ENCODE data around the gene NADSYN1. TPM values are rescaled to one million over a fixed set of nuclear protein-coding genes. Genes with fewer than 3 reads are reported as not detected.
"Not testable (repeated sequence)": the region's sequence is repeated elsewhere in the genome, so short reads cannot be mapped to it uniquely, and the experiment has no call there.

The NADSYN1 gene
- total RNA-seq, 2 experiments from 2014 or later, result 70.9 to 122 TPM

- Histone ChIP-seq H3K4me2 (ENCODE audit: low read length) (no peak overlapping the region), H3K4me3 (ENCODE audit: low read depth, low read length, poor library complexity, severe bottlenecking) (no peak overlapping the region), H3K27ac (ENCODE audit: low read depth, low read length, poor library complexity, severe bottlenecking) (no peak overlapping the region), H3K79me2 (ENCODE audit: insufficient read depth, low read depth, low read length) (no peaks in the 10 kb centered on the region), H4K20me1 (ENCODE audit: insufficient read depth, low read length) (no peaks in the 10 kb centered on the region), H2AFZ (ENCODE audit: low read length) (no peak overlapping the region), H3K4me1 (ENCODE audit: insufficient read depth, low read length, poor library complexity, severe bottlenecking) (no peaks in the 10 kb centered on the region), H3K9me3 (ENCODE audit: low read length) (no peaks in the 10 kb centered on the region), H3K9me2 (ENCODE audit: insufficient read depth, low read length) (no peaks in the 10 kb centered on the region), H3K36me3 (ENCODE audit: insufficient read depth, low read length) (no peaks in the 10 kb centered on the region)
- ChIA-PET CTCF (ENCODE audit: unreplicated experiment) (no interaction called here), POLR2A (no interaction called here)
- DNase-seq (ENCODE audit: low spot score), result no peak
- intact Hi-C loops (cut with micrococcal nuclease; ENCODE audit: unreplicated experiment), result no loop called here
- BruUV-seq (replicated peaks), result no TSS peak
- TF ChIP-seq EZH2phosphoT487 (IDR thresholded peaks at IDR 0.05; ENCODE audit: borderline replicate concordance, low read depth, low read length), result no peak
- no peak for TF ChIP-seq CTCF (conservative IDR thresholded peaks at IDR 0.05; ENCODE audit: low read length)
These were observed 74.7 kb downstream of the NADSYN1 start for GRCh38 chr11:71527576-71528210.

- TF ChIP-seq EZH2phosphoT487 (IDR thresholded peaks at IDR 0.05; ENCODE audit: borderline replicate concordance, low read depth, low read length) (no peak), CTCF (conservative IDR thresholded peaks at IDR 0.05; ENCODE audit: low read length) (no peak)
- H2AFZ ChIP-seq (ENCODE audit: low read length), result no peak overlapping the region
- H3K4me2 ChIP-seq (ENCODE audit: low read length), result no peak overlapping the region
- intact Hi-C loops (cut with micrococcal nuclease; ENCODE audit: unreplicated experiment), result no loop called here
- no peak for DNase-seq (ENCODE audit: low spot score)
- CTCF ChIA-PET (ENCODE audit: unreplicated experiment), result no interaction called here
- no peaks in the 10 kb centered on the region for H3K79me2 ChIP-seq (ENCODE audit: insufficient read depth, low read depth, low read length)
- no peak overlapping the region for H3K27ac ChIP-seq (ENCODE audit: low read depth, low read length, poor library complexity, severe bottlenecking)
- no peaks in the 10 kb centered on the region for H3K9me3 ChIP-seq (ENCODE audit: low read length)
- BruUV-seq (replicated peaks), result no TSS peak
- H3K4me3 ChIP-seq (ENCODE audit: low read depth, low read length, poor library complexity, severe bottlenecking), result no peak overlapping the region
- H3K36me3 ChIP-seq (ENCODE audit: insufficient read depth, low read length), result no peaks in the 10 kb centered on the region
- H3K9me2 ChIP-seq (ENCODE audit: insufficient read depth, low read length), result no peaks in the 10 kb centered on the region
- POLR2A ChIA-PET, result no interaction called here
- H3K4me1 ChIP-seq (ENCODE audit: insufficient read depth, low read length, poor library complexity, severe bottlenecking), result no peaks in the 10 kb centered on the region
- no peaks in the 10 kb centered on the region for H4K20me1 ChIP-seq (ENCODE audit: insufficient read depth, low read length)
These were observed 77.6 kb downstream of the NADSYN1 start for GRCh38 chr11:71530602-71531001.

- Histone ChIP-seq H3K9me3 (ENCODE audit: low read length) (no peaks in the 10 kb centered on the region), H3K4me1 (ENCODE audit: insufficient read depth, low read length, poor library complexity, severe bottlenecking) (no peaks in the 10 kb centered on the region), H4K20me1 (ENCODE audit: insufficient read depth, low read length) (no peaks in the 10 kb centered on the region), H3K4me2 (ENCODE audit: low read length) (no peak overlapping the region), H3K4me3 (ENCODE audit: low read depth, low read length, poor library complexity, severe bottlenecking) (no peak overlapping the region), H3K9me2 (ENCODE audit: insufficient read depth, low read length) (no peaks in the 10 kb centered on the region), H2AFZ (ENCODE audit: low read length) (no peak overlapping the region), H3K79me2 (ENCODE audit: insufficient read depth, low read depth, low read length) (no peaks in the 10 kb centered on the region), H3K36me3 (ENCODE audit: insufficient read depth, low read length) (no peaks in the 10 kb centered on the region), H3K27ac (ENCODE audit: low read depth, low read length, poor library complexity, severe bottlenecking) (no peak overlapping the region)
- BruUV-seq (replicated peaks), result no TSS peak
- intact Hi-C loops (cut with micrococcal nuclease; ENCODE audit: unreplicated experiment), result no loop called here
- POLR2A ChIA-PET, result interaction anchor here (1.3 kb wide), 1 partner anchor 10 kb away, joined by 6 read pairs; no protein-coding TSS in a partner anchor
- DNase-seq (ENCODE audit: low spot score), result no peak
- no peak for TF ChIP-seq EZH2phosphoT487 (IDR thresholded peaks at IDR 0.05; ENCODE audit: borderline replicate concordance, low read depth, low read length)
- TF ChIP-seq CTCF (conservative IDR thresholded peaks at IDR 0.05; ENCODE audit: low read length), result no peak
- CTCF ChIA-PET (ENCODE audit: unreplicated experiment), result no interaction called here
These were observed 79.1 kb downstream of the NADSYN1 start for GRCh38 chr11:71532036-71532610.

- H4K20me1 ChIP-seq (ENCODE audit: insufficient read depth, low read length); POLR2A ChIA-PET; H3K4me1 ChIP-seq (ENCODE audit: insufficient read depth, low read length, poor library complexity, severe bottlenecking); H3K79me2 ChIP-seq (ENCODE audit: insufficient read depth, low read depth, low read length); CTCF ChIA-PET (ENCODE audit: unreplicated experiment); BruUV-seq (replicated peaks); H3K9me3 ChIP-seq (ENCODE audit: low read length); H3K9me2 ChIP-seq (ENCODE audit: insufficient read depth, low read length); H3K4me2 ChIP-seq (ENCODE audit: low read length); DNase-seq (ENCODE audit: low spot score); H2AFZ ChIP-seq (ENCODE audit: low read length); H3K27ac ChIP-seq (ENCODE audit: low read depth, low read length, poor library complexity, severe bottlenecking); intact Hi-C loops (cut with micrococcal nuclease; ENCODE audit: unreplicated experiment); H3K4me3 ChIP-seq (ENCODE audit: low read depth, low read length, poor library complexity, severe bottlenecking); H3K36me3 ChIP-seq (ENCODE audit: insufficient read depth, low read length): not testable (repeated sequence)
These were observed 82.0 kb downstream of the NADSYN1 start for GRCh38 chr11:71534711-71535608.
